GM21390 (cell line): ENCODE data around the gene DDX3X.
A peak's percentile ranks its signal among the peaks of the same experiment; 100 is the strongest.

Source experiments
- ATAC-seq: cut with Tn5 transposase; IDR thresholded peaks from one replicate; pipeline ENCODE4 v1.9.1; 2021; ENCODE audit not compliant: unreplicated experiment

DDX3X gene

GRCh38 chrX:41327341-41327740 is 6.6 kb upstream of the DDX3X start:
- ATAC-seq = no peak

- ATAC-seq = no peak
These were observed 4.9 kb upstream of the DDX3X start for GRCh38 chrX:41329101-41329500.

GRCh38 chrX:41332005-41332404 is 2.0 kb upstream of the DDX3X start:
- ATAC-seq = no peak

GRCh38 chrX:41332408-41333002 is 1.5 kb upstream of the DDX3X start:
- peak; percentile 4 for ATAC-seq

GRCh38 chrX:41333003-41333743 is 789 bp upstream of the DDX3X start:
- ATAC-seq = peak; percentile 38

- peak; percentile 21 for ATAC-seq
These were observed 618 bp downstream of the DDX3X start for GRCh38 chrX:41334363-41335197.

GRCh38 chrX:41335198-41335957 is 1.4 kb downstream of the DDX3X start:
- ATAC-seq = no peak

- ATAC-seq = no peak
These were observed 2.0 kb downstream of the DDX3X start for GRCh38 chrX:41335958-41336331.

- ATAC-seq = no peak
These were observed 2.5 kb downstream of the DDX3X start for GRCh38 chrX:41336447-41336846.

GRCh38 chrX:41337140-41337539 is 3.2 kb downstream of the DDX3X start:
- ATAC-seq = no peak

- no peak for ATAC-seq
These were observed 4.5 kb downstream of the DDX3X start for GRCh38 chrX:41338436-41338835.

GRCh38 chrX:41339148-41339547 is 5.2 kb downstream of the DDX3X start:
- ATAC-seq = no peak

- ATAC-seq = no peak
These were observed 10.1 kb downstream of the DDX3X start for GRCh38 chrX:41344053-41344452.

GRCh38 chrX:41347186-41347585 is 13.2 kb downstream of the DDX3X start:
- ATAC-seq = no peak

GRCh38 chrX:41348551-41348950 is 14.6 kb downstream of the DDX3X start:
- no peak for ATAC-seq

- ATAC-seq = no peak
These were observed 16.4 kb downstream of the DDX3X start for GRCh38 chrX:41350150-41350975.

- ATAC-seq = no peak
These were observed 17.1 kb downstream of the DDX3X start for GRCh38 chrX:41350976-41351569.

- ATAC-seq = no peak
These were observed 18.0 kb downstream of the DDX3X start for GRCh38 chrX:41351923-41352322.

- ATAC-seq = no peak
These were observed 18.4 kb downstream of the DDX3X start for GRCh38 chrX:41352329-41352838.

- ATAC-seq = no peak
These were observed 20.0 kb downstream of the DDX3X start for GRCh38 chrX:41353985-41354384.
